Esophagus muscularis mucosa (tissue), 4 donors: ENCODE measurements around the gene TRPM3. TPM values are rescaled to one million over a fixed set of nuclear protein-coding genes. Genes with fewer than 3 reads are reported as not detected.

Source experiments
- DNase-seq: peaks from one replicate; pipeline ENCODE4 v3.0.0-alpha.2; 2017; ENCODE audit errors: extremely low spot score
- H3K27ac ChIP-seq, 4 donors: fragments of 200-600 bp; sonication (generic); replicated peaks in 1 of 4; 1 replicate in 3 of 4; 2 replicates in 1 of 4; pipeline ENCODE4 v1.5.1; 2016 to 2019; ENCODE audit warnings: mild to moderate bottlenecking in 1 of 4
- H3K27me3 ChIP-seq, 4 donors: fragments of 200-600 bp; sonication (generic); one replicate each; pipeline versions ENCODE4 v1.5.1 to v1.6.0; 2016 to 2019
- H3K36me3 ChIP-seq, 4 donors: fragments of 200-600 bp; sonication (generic); one replicate each; pipeline ENCODE4 v1.5.1; 2016 to 2019
- H3K4me1 ChIP-seq, 4 donors: fragments of 200-600 bp; sonication (generic); one replicate each; pipeline ENCODE4 v1.5.1; 2016 to 2019
- H3K4me3 ChIP-seq, 4 donors: fragments of 200-600 bp; sonication (generic); 1 replicate in 2 of 4; 2 replicates in 2 of 4; pipeline ENCODE4 v1.5.1; 2016 to 2019; ENCODE audit warnings: mild to moderate bottlenecking in 4 of 4, moderate library complexity in 1 of 4
- H3K9me3 ChIP-seq, 4 donors: fragments of 200-600 bp; sonication (generic); 1 replicate in 3 of 4; 2 replicates in 1 of 4; pipeline ENCODE4 v1.5.1; 2016 to 2019
- EP300 ChIP-seq: sonication (generic); formaldehyde crosslinking; IDR thresholded peaks from one replicate; pipeline ENCODE4 v1.6.1; 2017; ENCODE audit warnings: antibody characterized with exemption
- POLR2A ChIP-seq: fragments of 450-650 bp; IDR thresholded peaks from one replicate; pipeline ENCODE4 v1.6.1; 2017; ENCODE audit warnings: antibody characterized with exemption, moderate library complexity, mild to moderate bottlenecking, low read depth
- POLR2AphosphoS5 ChIP-seq, 2 donors: sonication (generic); formaldehyde crosslinking; IDR thresholded peaks; one replicate each; pipeline ENCODE4 v1.6.1; 2017; ENCODE audit warnings: antibody characterized with exemption in 2 of 2
- WGBS: methylation state at CpG from one replicate; pipeline ENCODE4 v1.1.5; 2018; 5-methylcytosine and 5-hydroxymethylcytosine counted together
- intact Hi-C: fragments of 100-400 bp; cut with DNase I; formaldehyde crosslinking; loops from one replicate; pipeline ENCODE4 v1.15.1; 2023
- total RNA-seq, 4 donors: library from RNA; depleted of rRNA; stranded (reverse); fragments of >200 nt; gene quantifications; one replicate each; pipeline versions ENCODE4 v1.1.0 to v1.2.1, GENCODE V29; 2016
- TF ChIP-seq, protein P1 (sequence below), 3 experiments: fragments of 200-600 bp in 2 of 3; fragments of 450-650 bp in 1 of 3; sonication (generic) in 2 of 3; IDR thresholded peaks; one replicate each; pipeline ENCODE4 v1.5.1; 2017 to 2019; ENCODE audit warnings: antibody characterized with exemption in 3 of 3, mild to moderate bottlenecking in 2 of 3, moderate library complexity in 1 of 3

Gene TRPM3
- total RNA-seq, 4 donors from 2014 or later, result 0.13 to 0.17 TPM; not detected in 2

DNA sequence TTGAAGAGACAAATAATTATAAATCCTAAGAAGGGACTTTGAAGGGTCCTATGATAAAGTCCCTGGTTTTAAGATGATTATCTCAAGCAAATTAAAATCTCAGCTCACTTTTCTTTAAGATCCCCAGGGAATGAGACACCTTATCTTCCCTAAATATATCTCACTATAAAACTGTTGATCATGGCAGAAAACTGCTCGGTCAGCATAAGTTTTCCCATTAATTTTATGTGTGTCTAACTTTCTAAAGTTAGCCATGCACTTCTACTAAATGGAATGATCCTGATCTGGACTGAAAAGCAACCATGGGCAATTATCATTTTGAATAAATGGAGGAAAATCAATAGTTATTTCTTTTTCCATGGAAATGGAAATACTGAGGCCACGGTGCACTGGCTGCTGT lies 314.5 kb downstream of the TRPM3 start:
- no peaks in the 10 kb centered on the region for H3K9me3 ChIP-seq
- 69% methylated on average over 2 of the region's 2 CpGs for WGBS
- no peaks in the 10 kb centered on the region for H3K36me3 ChIP-seq
- no peak for DNase-seq
- no peak overlapping the region for H3K27ac ChIP-seq
- H3K4me3 ChIP-seq, result no peak overlapping the region
- H3K4me1 ChIP-seq, result no peaks in the 10 kb centered on the region
- intact Hi-C loops, result no loop called here
- H3K27me3 ChIP-seq, result peaks cover 0 to 3% (median 0%) of the 10 kb centered on the region in 4 donors
- no peak for TF ChIP-seq POLR2A
- TF ChIP-seq POLR2AphosphoS5 (IDR thresholded peaks at IDR 0.05), result no peak
- TF ChIP-seq, protein P1, sequence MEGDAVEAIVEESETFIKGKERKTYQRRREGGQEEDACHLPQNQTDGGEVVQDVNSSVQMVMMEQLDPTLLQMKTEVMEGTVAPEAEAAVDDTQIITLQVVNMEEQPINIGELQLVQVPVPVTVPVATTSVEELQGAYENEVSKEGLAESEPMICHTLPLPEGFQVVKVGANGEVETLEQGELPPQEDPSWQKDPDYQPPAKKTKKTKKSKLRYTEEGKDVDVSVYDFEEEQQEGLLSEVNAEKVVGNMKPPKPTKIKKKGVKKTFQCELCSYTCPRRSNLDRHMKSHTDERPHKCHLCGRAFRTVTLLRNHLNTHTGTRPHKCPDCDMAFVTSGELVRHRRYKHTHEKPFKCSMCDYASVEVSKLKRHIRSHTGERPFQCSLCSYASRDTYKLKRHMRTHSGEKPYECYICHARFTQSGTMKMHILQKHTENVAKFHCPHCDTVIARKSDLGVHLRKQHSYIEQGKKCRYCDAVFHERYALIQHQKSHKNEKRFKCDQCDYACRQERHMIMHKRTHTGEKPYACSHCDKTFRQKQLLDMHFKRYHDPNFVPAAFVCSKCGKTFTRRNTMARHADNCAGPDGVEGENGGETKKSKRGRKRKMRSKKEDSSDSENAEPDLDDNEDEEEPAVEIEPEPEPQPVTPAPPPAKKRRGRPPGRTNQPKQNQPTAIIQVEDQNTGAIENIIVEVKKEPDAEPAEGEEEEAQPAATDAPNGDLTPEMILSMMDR (IDR thresholded peaks at IDR 0.05), result no peak
- no peak for TF ChIP-seq EP300

DNA sequence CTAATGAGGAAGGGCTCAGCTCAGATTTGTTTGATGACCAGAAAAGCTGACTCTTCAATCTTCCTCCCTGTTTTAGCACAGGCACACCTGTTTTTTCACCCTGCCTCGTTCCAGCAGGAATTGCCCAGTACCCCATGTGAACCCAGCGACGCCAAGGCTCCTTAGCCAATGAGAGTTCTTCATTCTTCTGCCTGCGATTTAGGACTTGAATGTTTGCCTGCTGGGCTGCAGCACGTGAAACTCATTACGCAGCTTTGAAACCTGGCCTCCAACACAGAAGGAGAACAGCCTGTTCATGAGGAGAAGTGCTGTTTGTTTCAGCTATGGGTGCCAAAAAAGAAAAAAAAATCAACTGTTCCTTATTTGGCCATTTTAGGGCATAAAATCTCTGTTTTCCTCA lies 315.5 kb downstream of the TRPM3 start:
- intact Hi-C loops, result no loop called here
- DNase-seq, result no peak
- 70% methylated on average over 6 of the region's 6 CpGs for WGBS

DNA sequence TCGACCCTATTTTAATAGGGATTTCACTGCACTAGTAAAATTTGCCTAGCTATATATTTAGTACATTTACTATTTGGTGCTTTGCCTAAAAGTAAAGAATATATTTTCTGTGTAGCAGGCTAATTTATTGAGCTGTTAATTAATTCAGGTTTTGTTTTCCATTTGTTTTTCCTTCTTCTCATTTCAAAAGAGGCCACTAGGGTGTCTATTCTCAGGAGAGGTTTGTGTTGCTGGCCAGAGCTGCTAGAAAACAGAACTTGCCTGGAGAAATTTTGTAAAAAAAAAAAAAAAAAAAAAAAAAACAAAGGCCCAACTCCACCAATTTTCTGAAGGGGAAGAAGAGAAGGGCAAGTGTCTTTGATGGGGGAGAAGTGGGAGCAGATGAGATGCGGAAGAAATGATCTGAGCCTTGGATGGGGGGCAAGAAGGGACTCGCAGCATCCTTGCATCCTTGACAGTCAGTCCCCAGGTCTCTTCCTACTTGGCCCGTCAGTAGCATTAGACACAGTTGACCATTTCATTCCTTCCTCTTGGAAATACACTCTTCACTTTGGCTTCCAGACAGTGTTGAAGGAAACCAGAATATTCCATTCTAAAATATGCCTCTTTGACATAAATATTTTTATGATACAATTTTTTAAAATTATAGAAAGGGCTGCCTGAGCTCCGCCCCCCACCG lies 318.5 kb downstream of the TRPM3 start:
- 94% methylated on average over 6 of the region's 6 CpGs for WGBS
- no peaks in the 10 kb centered on the region for H3K36me3 ChIP-seq
- no peak for TF ChIP-seq POLR2A
- TF ChIP-seq EP300, result no peak
- no peak for TF ChIP-seq POLR2AphosphoS5 (IDR thresholded peaks at IDR 0.05)
- TF ChIP-seq, protein P1 (IDR thresholded peaks at IDR 0.05), result no peak
- H3K4me3 ChIP-seq, result no peak overlapping the region
- H3K9me3 ChIP-seq, result no peaks in the 10 kb centered on the region
- intact Hi-C loops, result no loop called here
- H3K27me3 ChIP-seq, result peaks cover 0 to 3% (median 0%) of the 10 kb centered on the region in 4 donors
- DNase-seq, result no peak
- no peak overlapping the region for H3K27ac ChIP-seq
- no peaks in the 10 kb centered on the region for H3K4me1 ChIP-seq

More for the DNA sequence above, 315.5 kb downstream of the TRPM3 start:
- no peaks in the 10 kb centered on the region for H3K4me1 ChIP-seq
- no peaks in the 10 kb centered on the region for H3K36me3 ChIP-seq
- no peaks in the 10 kb centered on the region for H3K9me3 ChIP-seq
- TF ChIP-seq POLR2AphosphoS5 (IDR thresholded peaks at IDR 0.05) (no peak), EP300 (no peak), POLR2A (no peak)
- TF ChIP-seq, protein P1 (IDR thresholded peaks at IDR 0.05), result no peak
- H3K4me3 ChIP-seq, result no peak overlapping the region
- H3K27me3 ChIP-seq, result peaks cover 0 to 3% (median 0%) of the 10 kb centered on the region in 4 donors
- H3K27ac ChIP-seq, result no peak overlapping the region

DNA sequence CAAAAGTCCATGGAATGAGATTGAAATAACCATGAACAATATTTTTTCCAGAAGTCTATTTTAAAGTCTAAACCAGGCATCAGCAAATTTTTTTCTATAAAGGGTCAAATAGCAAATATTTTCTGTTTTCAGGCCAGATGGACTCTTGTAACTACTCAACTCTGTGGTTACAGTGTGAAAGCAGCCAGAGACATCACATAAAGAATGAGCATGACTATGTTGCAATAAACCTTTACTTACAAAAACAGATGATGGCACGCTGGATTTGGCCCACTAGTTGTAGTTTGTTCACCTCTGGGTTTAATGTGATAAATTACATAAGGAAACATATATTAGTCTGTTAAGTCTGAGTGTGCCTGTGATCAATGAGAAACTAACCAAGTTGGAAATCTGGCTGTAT lies 319.2 kb downstream of the TRPM3 start:
- H3K9me3 ChIP-seq, result no peaks in the 10 kb centered on the region
- no peaks in the 10 kb centered on the region for H3K36me3 ChIP-seq
- H3K27me3 ChIP-seq, result peaks cover 0 to 3% (median 0%) of the 10 kb centered on the region in 4 donors
- H3K4me1 ChIP-seq, result no peaks in the 10 kb centered on the region
- no peak overlapping the region for H3K27ac ChIP-seq
- TF ChIP-seq, protein P1 (IDR thresholded peaks at IDR 0.05), result no peak
- TF ChIP-seq POLR2AphosphoS5 (IDR thresholded peaks at IDR 0.05) (no peak), POLR2A (no peak), EP300 (no peak)
- no peak for DNase-seq
- intact Hi-C loops, result no loop called here
- H3K4me3 ChIP-seq, result no peak overlapping the region
- 0% methylated on average over 1 of the region's 1 CpG for WGBS
